GM19043 (cell line): ENCODE measurements around the gene STX2.
"Not testable (repeated sequence)": the region's sequence is repeated elsewhere in the genome, so short reads cannot be mapped to it uniquely, and the experiment has no call there.

ENCODE experiments used
- ATAC-seq: cut with Tn5 transposase; IDR thresholded peaks from one replicate; pipeline ENCODE4 v1.9.1; 2021; ENCODE audit warnings: low read depth; ENCODE audit not compliant: unreplicated experiment

The STX2 gene

DNA sequence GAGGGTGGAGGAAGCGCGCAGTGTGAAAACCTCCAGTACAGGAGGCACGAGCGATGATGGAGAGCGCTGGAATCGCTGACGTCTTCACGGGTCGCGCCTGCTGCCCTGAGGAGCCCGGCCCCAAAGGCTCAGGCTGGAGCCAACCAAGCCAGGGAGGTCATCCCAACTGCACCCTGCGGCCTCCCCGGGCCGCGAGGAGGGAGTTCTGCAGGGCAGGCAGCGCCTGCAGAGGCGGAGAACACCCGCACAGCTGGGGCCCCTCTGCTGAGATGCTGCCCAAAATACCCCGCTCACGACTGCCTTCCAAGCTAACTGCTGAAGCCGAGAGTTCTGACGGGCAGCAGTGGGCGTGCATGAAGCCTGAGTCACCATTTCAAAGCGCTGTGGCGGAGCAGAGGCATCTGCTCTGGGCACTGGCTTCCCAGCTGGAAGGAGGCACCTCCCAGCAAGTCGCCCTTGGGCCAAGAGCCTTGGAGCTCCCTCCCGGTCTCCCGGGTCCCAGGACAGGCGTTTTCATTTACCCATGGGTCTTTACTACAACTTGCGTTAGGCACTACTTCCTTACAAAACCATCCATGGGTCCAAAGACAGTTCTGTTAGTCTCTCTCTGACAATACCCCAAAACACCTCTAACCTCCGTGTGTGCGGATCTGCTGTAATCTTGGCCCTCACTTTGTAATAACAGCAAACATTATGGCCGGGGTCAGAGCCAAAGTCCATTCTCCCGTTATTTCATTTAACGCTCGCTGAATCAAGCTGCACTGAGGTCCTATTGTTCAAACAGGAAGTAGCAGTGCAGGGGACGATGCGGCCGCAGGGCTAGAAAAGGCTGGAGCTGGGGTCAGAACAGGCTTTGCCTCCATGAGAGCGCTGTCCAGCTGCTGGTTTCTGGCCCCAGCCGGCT lies 62.8 kb downstream of the STX2 start:
- no peak for ATAC-seq

DNA sequence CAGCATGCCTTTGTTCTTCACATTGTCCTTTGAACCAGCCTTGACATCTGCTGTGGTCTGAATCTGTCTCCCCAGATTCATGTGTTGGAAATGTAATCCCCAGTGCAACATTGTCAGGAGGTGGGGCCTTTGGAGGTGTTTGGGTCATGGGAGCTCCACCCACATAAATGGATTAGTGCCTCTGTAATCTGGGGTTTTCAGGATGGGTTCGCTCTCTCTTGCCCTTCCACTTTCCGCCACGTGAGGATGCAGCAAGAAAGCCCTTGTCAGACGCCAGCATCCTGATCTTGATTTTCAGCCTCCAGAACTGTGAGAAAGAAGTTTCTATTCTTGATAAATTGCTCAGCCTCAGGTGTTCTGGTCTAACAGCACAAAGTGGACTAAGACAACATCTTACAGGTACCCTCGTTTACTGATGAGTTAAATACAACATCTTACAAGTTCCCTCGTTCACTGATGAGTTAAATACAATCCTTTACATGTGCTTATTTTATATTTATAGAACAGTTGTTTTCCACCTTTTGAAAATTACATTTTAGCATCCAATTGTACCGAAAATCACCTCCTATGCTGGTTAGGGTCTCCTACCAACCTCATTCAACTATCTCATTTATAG lies 68.5 kb downstream of the STX2 start:
- ATAC-seq, result no peak

GRCh38 chr12:130768120-130768519 lies 70.9 kb downstream of the STX2 start:
- ATAC-seq, result no peak

DNA sequence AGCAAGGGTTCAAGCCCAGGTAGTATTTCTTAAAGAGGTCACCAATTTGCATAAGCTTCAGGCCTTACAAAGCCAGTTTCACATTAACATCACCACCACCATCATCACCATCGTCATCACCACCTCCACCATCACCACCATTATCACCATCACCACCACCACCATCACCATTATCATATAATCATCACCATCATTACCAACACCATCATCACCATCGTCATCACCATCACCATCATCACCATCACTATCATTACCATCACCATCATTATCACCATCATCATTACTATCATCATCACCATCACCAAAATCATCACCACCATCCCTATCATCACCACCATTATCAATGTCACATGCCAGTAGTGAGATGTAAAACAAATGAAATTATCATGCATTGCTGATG lies 72.6 kb downstream of the STX2 start:
- no peak for ATAC-seq

DNA sequence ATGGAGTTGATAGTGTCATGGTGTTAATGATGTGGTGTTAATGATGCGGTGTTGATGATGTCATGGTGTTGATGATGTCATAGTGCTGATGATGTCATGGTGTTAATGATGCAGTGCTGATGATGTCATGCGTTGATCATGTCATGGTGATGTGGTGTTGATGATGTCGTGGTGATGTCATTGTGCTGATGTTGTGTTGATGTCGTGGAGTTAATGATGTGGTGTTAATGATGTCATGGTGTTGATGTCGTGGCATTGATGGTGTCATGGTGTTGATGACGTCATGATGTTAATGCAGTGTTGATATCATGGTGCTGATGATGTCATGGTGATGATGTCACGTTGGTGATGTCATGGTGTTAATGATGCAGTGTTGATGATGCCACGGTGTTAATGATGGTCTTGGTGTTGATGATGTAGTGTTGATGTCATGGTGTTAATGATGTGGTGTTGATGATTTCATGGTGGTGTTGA lies 73.8 kb downstream of the STX2 start:
- no peak for ATAC-seq

GRCh38 chr12:130764475-130765185 lies 74.4 kb downstream of the STX2 start:
- no peak for ATAC-seq

DNA sequence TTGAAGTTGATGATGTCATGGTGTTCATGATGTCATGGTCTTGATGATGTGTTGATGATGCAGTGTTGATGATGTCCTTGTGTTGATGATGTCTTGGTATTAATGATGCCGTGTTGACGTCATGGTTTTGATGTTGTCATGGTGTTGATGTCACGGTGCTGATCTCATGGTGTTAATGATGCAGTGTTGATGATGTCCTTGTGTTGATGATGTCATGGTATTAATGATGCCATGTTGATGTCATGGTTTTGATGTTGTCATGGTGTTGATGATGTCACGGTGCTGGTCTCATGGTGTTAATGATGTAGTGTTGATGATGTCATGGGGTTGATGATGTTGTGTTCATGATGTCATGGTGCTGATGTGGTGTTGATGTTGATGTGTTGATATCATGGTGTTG lies 75.0 kb downstream of the STX2 start:
- no peak for ATAC-seq

- no peak for ATAC-seq
Measured at GRCh38 chr12:130762319-130762675, 76.8 kb downstream of the STX2 start.

DNA sequence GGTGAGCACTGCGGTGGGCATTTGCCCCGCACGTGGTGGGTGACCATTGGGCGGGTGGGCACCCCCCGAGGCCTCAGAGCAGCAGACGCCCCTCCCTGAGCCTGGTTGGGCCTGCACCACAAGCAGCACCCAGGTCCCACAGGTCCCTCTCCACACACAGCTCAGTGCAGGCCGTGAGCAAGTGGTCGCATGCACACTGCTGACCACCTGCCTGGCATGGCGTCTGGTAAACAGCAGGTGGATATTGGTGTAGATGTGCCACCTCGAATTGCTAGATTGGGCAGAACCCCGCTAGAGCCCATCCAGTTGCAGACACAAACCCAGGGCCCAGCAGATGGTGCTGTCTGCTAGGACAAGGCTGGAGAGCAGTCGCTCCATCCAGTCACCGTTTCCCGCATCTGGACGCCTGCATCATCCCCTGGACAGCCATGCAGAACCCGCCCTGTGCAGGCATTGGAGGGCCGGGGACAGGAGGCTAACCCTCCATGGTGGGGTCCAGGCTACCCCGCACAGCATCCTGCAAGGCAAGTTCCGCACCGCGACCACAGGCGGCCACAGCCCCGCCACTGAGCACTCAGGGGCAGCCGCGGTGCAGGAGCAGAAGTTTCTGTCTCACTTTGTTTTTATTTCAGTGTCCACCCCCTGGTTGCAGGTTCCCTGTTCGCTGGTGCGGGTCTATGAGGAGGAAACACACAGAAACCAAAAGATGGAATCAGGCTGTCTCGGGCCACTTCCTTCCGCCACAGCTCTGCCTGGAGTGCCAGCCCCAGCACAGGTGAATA lies 77.3 kb downstream of the STX2 start:
- ATAC-seq, result peak; percentile 52

DNA sequence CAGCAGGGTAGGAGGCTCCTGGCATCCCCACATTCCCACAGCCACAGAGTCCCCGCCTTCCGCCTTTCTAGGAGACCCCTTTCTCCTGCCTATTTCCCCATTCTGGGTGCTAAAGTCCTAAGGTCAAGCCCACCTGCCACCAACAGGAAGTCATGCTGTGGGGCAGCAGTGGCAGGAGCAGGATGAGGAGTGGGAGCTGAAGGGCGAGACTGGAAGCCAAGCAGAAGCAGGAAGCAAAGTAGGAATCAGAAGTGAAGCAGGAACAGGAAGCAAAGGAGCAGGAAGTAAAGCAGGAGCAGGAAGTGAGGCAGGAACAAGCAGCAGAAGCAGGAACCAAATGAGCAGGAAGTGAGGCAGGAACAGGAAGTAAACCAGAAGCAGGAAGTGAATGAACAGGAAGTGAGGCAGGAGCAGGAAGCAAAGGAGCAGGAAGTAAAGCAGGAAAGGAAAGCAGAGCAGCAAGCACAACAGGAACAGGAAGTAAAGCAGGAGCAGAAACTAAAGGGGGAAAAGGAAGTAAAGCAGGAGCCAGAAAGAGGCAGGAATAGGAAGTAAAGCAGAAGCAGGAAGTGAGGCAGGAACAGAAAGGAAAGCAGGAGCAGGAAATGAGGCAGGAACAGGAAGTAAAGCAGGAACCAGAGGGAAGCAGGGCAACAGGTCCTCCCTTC lies 84.7 kb downstream of the STX2 start:
- ATAC-seq, result no peak

DNA sequence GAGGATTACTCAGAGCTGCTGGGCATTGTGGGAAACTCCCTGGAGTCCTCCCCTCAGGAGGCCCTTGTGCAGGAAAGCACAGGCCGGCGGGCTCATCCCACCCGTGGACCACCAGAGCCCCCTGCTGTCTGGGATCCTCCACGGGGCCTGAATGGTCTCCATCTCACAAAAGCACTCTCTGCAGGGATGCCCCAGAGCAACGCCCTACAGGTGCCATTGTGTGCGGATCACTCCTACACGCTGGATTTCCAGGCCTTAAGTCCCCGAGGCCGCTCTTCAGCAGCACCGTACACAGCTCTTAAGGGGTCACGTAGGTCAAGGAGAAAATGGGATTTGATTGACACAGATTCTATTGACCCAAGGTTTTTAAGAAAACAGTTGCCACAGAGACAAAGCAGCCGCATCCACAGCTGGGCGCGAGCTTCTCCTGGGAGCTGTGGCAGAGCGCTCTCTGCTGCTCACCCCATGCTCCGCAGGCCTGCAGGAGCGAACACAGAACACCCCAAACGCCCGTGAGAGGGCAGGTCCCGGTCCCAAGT lies 86.3 kb downstream of the STX2 start:
- ATAC-seq, result no peak

- ATAC-seq, result not testable (repeated sequence)
Measured at GRCh38 chr12:130752037-130752436, 87.0 kb downstream of the STX2 start.

DNA sequence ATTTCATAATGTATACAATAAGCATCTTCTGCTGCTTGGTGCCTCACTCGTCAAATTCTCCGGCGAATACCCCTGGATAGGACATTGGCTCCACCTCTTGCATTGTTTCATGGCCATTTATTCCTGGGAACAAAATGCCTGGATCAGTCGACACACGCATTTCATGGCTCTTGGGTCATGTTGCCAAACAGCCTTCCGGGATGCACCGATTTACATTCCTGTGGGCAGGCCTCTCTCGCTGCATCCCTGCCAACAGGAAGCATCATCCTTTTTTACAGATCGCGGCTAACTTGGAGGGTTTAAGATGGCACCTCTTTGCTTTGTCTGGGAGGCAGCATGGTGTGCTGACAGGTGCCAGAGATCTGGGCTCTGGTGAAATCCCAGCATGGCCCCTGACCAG lies 90.3 kb downstream of the STX2 start:
- ATAC-seq, result no peak

GRCh38 chr12:130747867-130748740 lies 90.9 kb downstream of the STX2 start:
- peak; percentile 85 for ATAC-seq

GRCh38 chr12:130746546-130746945 lies 92.5 kb downstream of the STX2 start:
- no peak for ATAC-seq

- ATAC-seq, result no peak
Measured at GRCh38 chr12:130745921-130746320, 93.1 kb downstream of the STX2 start.

DNA sequence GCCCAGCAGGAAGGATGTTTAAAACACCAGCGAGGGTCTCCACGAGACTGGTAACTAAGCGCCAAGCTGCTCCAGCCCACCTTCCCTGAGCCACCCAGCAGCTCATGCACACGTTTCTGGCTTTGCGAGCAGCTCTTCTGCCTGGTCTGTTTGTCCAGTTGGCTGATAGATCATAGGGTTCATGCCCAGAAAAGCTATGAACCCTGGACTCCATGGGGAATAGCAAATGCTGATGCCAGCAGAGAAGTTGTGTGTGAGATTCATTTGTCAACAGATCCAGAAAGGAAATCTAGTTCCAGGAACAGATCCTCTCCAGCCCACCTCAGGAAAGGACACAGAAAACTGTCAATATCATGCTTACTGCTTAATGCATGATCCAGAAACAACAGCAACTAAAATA lies 94.8 kb downstream of the STX2 start:
- ATAC-seq, result no peak

- ATAC-seq, result no peak
Measured at GRCh38 chr12:130743606-130744005, 95.4 kb downstream of the STX2 start.

DNA sequence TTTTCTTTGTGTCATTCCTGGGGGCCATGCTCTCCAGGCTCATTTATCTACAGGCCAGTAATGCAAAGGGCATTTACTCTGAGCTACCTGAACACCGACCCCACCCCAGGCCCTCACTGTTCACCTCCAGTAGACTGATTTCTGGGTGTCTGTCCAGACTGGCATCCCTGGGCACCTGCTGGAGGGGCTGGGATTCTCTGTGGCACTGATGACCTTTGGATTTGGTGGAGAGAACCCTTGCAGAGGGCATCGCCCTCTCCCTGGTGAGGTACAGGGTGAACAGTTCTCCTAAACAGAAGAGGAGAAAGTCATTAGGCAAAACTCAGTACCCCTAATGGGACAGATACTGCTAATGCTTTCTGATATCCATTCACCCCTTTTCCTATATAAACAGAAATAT lies 95.9 kb downstream of the STX2 start:
- ATAC-seq, result no peak
